ENCODE data around the gene ZC3H8. TPM values are rescaled to one million over a fixed set of nuclear protein-coding genes. Genes with fewer than 3 reads are reported as not detected.
A peak's percentile ranks its signal among the peaks of the same experiment; 100 is the strongest.
"Not testable (repeated sequence)": the region's sequence is repeated elsewhere in the genome, so short reads cannot be mapped to it uniquely, and the experiment has no call there.

ZC3H8 gene
- 1 to 10 TPM; 6.0 to 8.1 TPM for total RNA-seq
- long read RNA-seq, donor 1, partial matches to known transcripts = 2 of 6 reads
- long read RNA-seq, donor 1, other reads (novel, unspliced or antisense) = 2 of 6 reads
- long read RNA-seq, donor 2, partial matches to known transcripts = 0 of 3 reads
- long read RNA-seq, donor 2, other reads (novel, unspliced or antisense) = 2 of 3 reads

DNA sequence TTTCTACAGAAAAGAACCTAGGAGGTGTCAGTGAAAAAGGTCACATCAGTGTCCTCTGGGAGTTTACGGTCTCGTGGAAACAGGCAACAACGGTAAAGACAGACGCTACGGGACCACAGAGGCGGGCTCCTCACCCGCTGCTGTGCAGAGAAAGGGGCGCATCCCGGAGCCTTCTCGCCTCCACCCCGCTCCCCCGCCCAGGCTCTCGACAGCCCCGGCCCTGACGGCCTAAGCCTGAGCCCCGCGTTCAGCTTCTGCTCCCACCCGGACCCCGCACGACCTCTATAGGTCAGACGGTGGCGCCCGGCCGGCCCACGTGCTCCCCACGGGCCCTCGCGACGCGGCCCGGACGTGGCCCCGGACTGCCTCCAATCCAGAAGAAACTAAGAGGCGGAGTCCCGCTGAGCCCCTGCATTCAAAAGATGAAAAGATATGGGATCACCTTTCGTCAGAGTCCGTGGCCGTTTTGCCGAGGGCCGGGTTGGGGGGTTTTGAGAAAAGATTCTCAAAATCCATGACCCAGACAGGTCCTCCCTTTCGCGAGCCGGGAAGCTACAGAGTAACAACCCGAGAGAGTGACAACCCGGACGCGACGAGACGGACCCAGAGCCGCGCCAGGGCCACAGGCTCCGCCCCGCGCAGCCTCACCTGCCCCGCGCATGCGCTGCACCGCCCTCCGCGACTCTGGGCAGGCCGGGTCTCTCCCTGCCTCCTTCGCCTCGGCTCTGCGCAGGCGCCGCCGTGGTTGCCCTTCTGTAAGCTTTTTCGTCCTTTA lies at the start of gene ZC3H8:
Gene ZC3H8, minus strand, starts transcription at position 577 of the 775 bp plus-strand sequence. Its CDS starts 61 bp downstream, at position 516.
- intact Hi-C loops (cut with DNase I) = loop anchor here in 1 of 2 donors (10.0 kb wide), 1 partner anchor 110 kb away; no protein-coding TSS in a partner anchor
- peak; percentile 98 for DNase-seq (ENCODE audit: low spot score)

DNA sequence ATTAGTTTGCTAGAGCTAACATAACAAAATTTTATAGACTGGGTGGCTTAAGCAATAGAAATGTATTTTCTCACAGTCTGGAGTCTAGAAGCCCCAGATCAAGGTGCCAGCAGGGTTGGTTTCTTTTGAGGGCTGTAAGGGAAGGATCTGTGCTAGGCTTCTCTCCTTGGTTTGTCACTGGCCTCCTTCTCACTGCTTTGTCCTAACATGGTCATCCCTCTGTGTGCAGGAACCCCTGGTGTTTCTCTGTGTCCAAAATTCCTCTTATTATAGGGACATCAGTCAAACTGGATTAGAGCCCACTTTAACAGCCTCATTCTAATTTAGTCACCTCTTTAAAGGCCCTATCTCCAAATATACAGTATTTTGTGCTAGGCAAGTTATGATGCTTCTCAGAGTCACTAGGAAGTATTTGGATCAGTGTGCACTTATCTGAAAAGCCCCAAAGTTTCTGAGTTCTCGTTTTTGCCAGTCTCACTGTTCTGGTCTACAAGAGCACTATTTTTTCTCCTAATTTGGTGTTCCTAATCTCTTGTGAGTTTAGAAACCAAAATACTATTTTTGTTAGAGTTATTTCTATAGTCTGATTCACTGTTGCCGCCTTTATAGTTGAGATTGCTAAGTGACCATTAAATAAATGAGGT lies 49.6 kb upstream of the ZC3H8 start:
- no peak for DNase-seq (ENCODE audit: low spot score)
- intact Hi-C loops (cut with DNase I) = no loop called here

DNA sequence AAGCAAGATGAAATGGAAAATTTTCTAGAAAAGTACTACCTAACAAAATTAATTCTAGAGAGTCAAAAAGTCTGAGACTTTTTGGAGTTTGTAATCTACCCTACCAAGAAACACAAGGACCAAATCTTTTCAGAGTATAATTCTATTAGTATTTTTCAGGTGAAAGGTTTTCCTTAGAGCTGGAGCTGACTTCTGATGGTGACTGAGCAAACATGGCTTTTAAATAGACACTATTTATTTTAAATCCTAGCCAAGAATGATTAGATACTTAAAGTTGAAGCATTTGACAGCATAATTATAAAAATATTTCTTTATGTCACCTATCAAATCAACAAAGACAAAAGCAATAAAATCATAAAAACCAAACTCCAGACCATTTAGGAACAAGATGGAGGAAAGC lies 47.1 kb upstream of the ZC3H8 start:
- no peak for DNase-seq (ENCODE audit: low spot score)
- intact Hi-C loops (cut with DNase I) = no loop called here

DNA sequence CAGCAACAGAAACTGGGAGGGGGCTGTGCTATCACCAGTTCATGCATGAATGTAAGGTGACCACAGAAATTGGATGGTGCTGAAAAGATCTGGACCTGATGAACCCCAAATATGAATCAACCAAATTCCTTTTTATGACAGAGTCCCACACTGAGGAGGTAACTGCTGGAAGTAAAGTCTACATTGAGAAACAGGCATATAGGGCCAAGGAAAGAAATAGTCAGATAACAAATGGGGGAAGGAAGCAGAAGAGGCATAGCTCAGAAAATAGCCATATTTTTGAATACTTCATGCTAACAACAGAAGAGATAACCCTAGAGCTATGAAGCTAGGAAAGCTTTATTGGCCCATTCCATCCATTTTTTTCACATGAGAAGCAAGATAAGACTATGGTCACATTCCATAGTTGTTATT lies 46.3 kb upstream of the ZC3H8 start:
- no peak for DNase-seq (ENCODE audit: low spot score)
- intact Hi-C loops (cut with DNase I) = no loop called here

DNA sequence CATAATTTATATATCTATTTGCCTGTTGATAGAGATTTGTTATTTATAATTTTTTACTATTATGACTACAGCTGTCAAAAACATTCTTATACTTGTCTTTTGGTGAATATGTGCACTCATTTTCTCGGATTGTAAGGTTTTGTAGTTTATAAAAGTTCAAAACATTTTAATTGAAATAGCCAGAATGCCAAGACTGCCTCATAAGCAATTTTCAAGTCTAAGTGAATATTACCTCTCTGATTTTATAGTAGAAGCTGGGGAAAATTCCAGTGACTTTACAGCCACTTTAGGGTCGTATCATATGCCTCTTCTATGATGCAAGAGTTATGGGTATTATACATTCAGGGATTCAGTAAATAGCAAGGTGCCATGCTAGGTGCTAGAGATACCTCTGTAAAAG lies 41.6 kb upstream of the ZC3H8 start:
- DNase-seq (ENCODE audit: low spot score) = no peak
- intact Hi-C loops (cut with DNase I) = no loop called here

DNA sequence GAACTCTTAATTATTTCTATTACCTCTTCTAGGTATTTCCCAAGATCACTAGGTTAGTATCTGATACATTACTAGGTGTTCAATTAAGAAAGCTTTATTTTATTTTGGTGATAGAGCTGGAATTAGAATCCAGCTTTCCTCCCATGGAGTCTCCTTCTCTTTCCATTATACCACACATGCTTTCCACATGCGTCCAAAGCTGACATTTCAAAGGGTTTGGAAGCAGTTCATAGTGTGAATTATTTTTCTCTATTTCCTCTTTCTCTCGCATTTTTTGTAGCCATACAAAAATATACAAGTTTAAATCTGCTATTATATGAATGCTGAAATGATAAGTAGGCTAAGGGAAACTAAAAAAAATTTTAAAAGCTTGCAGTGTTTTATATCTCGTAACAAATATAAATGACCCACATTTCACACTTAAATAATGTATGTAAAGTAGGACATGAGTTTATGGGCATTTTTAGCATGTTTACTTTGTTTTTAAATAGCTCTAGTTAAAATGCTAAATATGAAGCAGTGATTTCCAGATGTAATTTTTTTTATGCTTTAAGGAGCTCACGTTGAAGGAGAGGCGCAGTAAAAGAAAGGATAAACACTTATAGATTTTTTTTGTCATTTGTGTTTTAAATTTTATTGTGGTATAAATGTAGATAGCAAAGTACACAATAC lies 40.7 kb upstream of the ZC3H8 start:
- intact Hi-C loops (cut with DNase I) = no loop called here
- DNase-seq (ENCODE audit: low spot score) = no peak

DNA sequence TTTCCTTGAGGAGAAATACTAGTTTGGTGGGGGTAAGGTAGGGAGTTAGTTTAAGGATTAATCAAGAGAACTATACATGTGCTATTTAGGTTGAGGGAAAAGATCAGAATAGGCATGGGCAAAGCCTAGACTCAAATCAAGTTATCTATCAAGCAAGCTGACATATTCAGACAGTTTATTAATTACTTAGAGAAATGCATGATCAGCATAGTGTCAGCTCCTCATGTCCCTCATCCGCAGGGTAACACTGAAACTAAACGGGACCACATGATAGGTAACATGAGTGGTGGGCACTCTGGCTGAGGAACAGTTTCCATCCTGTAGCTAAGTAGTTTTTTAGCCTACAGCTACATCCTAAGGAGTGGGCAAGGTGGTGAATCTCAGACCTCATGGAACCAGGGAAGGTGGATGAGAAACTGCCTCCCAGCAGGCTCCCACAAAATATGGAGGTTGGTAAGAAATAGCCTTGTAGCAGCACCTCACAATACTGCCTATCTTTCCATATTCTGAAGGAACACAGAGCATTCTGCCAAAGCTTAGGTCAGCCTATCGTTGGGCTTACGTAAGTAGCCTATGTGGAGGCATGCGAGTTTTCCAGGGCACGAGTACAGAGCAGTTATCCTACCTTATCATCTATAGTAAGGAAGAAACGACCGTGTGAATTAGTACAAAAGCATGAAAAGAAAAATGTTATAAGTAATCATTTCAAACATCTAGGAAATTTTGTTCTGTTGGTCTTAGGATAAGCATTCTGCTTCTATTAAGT lies 39.0 kb upstream of the ZC3H8 start:
- no peak for DNase-seq (ENCODE audit: low spot score)
- intact Hi-C loops (cut with DNase I) = no loop called here

DNA sequence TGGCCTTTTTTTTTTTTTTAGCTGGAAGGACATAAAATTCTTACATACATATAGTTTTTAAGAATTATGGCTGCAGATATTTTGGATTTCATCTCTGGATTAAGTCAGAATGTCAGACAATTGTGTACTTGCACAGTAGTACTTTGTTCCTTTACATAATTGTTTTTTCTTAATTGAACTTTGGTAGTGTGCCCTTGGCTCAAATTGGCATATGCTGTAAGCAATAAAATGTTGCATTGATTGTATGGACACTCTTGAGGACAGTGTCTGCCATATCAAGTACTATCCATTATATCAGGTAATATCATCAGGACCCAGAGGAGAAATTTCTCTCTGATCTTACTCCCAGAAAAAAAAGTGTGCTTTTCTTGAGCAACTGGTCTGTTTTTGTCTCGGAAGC lies 35.8 kb upstream of the ZC3H8 start:
- no peak for DNase-seq (ENCODE audit: low spot score)
- intact Hi-C loops (cut with DNase I) = no loop called here

DNA sequence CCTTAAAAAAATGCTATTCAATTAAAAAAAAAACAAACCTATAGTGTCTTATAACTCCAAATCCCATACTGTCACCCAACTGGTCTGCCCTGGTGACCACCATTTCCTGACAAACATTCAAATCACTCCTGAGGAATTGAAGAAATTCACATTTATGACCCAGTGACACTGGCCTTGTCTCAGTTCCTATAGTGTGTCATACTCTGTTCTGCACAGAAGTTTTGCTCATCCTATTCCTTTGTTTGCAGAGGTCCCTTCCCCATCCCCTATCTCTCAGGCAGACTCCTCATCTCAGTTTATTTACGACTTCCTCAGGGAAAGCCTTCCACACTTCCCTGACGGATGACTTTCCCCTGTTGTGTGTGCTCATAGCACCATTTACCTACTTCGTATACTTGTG lies 35.2 kb upstream of the ZC3H8 start:
- no peak for DNase-seq (ENCODE audit: low spot score)
- intact Hi-C loops (cut with DNase I) = no loop called here

DNA sequence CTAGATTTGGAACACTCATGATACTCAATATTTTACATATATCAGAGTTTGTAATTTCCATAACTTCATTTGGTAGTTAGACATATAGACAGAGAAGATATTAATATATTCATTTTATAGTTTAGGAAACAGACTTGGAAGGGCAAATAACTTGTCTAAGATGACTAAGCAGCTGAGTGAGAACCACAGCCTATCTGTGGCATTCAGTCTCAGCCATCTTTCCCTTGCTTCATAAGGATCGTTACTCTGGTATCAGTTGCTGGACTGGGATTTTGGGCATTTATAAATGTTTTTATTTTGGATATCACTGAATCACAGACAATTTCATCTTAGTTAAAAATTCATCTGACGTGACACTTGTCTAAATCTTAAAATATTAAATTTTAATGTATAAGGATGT lies 28.7 kb upstream of the ZC3H8 start:
- intact Hi-C loops (cut with DNase I); DNase-seq (ENCODE audit: low spot score): not testable (repeated sequence)

DNA sequence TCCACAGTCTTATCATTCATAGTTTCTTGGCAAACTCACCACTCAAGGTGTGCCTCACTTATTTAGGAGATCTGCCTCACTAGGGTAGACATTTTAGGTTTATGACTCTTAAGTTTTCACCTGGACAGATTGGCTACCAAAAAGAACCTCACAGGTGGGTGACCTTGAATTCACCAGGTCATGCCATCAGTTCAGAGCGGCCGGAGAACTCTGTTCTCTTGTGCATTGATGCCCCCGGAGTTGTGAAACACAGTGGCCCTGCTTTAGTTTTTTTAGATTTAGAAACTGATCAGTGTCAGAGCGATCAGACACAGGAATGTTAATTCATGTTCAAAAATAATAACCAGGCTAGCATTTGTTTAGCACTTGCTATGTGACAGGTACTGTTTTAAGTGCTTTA lies 27.2 kb upstream of the ZC3H8 start:
- DNase-seq (ENCODE audit: low spot score); intact Hi-C loops (cut with DNase I): not testable (repeated sequence)

DNA sequence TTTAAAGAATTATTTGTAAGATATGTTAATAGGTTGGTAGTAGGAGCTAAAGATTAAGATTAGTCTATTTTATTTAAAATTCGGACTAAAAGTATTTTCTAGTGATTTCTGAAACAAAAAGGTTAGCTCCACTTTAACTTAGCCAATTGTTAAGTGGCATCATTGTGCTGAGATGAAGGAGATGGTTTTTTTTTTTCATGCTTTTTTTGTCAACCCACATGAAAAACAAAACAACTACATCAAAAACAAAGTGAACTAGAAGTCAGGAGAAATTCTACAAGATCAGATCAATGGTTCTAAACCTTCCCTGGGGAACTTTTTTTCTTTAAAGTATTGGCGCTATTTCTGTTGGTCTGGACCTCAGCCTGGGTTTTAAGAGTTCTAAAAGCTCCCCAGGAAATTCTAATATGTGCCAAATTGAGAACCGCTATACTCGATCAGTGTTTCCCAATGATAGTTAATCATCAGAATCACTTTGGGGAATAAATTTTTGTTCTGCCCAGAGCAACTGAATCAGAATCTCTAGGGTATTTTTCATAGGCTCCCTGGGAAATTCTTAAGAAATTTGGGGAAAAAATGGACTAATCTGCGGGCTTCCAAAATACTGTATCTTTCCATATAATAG lies 22.9 kb upstream of the ZC3H8 start:
- DNase-seq (ENCODE audit: low spot score) = no peak
- intact Hi-C loops (cut with DNase I) = no loop called here

DNA sequence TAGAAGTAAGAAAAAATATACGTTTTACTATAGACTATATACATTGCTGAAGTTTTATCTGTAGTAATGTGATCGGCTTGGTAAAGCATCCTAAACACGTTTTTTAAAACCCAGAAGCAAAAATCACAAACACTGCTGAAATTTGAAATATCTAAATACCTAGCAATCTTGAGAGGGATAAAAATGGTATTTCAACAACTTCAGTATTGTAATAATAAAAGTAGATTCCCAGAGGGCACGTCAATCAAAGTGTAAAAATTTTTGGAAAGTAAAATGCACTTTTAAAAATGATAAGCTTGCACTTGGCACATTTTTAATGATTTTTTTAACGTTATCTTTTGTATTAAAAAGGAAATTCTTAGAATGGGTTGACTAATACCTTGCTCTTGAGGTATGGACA lies 22.1 kb upstream of the ZC3H8 start:
- no peak for DNase-seq (ENCODE audit: low spot score)
- intact Hi-C loops (cut with DNase I) = no loop called here

DNA sequence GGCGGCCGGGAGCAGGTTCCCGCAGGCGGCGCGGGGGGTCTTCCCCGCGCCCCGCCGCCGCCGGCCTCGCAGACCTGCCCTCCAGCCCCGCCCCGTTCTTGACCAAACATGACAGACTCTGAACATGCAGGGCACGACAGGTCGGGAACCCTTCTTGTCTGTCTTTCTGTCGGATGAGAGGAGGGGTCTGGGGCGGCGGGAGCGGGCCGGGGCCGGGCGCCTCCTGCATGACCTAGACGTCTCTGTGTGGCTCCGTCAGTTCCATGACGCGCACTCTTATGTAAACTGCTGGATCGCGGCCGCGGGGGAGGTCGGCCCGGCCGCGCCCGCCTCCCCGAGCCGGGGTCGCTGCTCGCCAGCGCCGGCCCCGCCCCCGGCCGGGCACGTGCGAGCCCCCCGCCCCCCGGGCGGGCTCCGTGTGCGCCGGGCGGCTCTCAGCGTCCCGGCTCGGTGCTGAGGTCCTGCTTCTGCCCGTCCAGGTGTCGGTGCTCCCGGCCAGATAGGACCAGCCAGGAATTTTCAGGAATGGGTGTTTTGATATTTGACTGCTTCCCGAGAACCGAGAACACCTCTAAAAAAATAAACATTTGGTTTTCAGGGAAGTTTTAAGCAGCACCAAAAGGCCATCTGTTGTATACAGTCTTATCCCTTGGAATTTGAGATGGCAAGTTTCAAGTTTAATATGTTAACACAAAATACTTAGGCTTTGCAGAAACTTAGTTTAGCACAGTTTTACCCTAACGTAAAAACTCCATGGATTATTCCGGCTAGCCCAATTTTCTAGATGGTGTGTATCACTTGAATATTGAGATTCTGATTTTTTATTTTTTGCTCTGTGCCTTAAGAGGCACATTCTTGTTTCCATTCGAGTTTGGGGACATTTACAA lies 21.3 kb upstream of the ZC3H8 start:
- intact Hi-C loops (cut with DNase I) = no loop called here
- DNase-seq (ENCODE audit: low spot score) = peak; percentile 97

DNA sequence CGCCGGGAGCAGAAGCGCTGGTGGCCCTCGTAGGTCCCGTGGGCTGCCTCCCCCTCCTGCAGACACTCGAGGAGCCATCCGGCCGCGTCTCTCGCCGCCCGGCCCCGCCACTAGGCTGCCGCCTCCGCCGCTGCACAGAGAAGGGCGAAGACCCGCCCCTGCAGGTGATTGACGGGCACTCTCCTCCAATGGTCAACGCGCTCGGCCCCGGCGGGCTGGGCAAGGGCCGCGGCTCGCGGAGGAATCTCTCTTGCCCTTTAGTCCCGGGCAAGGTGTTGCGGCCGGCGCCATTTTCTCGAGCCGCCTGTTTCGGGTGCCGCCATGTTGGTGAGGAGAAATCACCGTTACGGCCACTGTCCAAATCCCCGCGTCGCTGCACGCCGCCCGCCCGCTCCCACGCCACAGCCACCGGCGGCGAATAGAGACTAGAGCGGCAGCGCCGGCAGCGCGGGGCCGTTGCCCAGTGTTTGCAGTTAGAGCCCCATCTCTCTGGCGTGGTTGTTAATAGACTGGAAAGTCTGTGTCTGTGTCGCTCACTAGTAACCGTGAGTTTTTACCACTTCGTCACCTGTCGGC lies 20.6 kb upstream of the ZC3H8 start, which contains the start of gene ZC3H6:
Gene ZC3H6, plus strand, starts transcription at position 287 of the 576 bp plus-strand sequence. CDS start 398 bp downstream, outside the sequence.
- DNase-seq (ENCODE audit: low spot score) = peak; percentile 100
- intact Hi-C loops (cut with DNase I) = no loop called here

DNA sequence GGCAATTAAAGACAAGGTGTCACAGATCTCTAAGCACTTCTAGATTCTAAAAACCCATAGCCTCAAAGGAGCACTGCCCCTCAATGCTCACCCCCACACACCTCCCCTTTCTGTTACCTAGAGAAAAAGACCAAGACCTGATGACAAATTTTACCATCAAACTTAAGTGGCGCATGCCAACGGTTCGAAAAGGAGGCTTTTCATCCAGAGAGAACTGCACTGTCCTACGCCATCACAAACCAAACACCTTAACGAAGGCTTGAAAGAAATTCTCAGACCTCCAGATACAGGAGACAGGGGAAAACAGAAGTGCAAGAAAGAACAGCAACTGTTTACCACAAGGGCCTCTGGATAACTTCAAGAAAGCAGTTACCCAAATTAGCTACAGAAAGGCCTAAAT lies 18.5 kb upstream of the ZC3H8 start:
- DNase-seq (ENCODE audit: low spot score) = no peak
- intact Hi-C loops (cut with DNase I) = no loop called here

DNA sequence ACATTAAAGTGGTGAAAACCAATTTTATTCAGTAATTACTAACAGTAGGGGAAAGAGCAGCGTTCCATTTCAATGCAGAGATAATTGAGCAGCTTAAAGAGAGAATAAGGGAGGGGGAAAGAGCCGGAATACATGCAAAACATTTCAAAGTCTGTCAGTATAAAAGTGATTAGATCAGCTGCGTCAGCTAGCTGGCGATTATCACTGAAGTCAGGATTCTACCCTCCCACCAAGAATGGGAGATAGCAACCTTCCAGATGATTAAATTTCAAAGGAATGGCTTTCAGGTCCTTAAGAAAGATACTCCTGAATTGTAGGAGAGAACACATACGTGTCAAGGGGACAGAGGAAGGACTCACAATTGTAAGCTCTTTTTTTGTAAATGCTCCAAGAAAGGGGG lies 17.8 kb upstream of the ZC3H8 start:
- DNase-seq (ENCODE audit: low spot score) = no peak
- intact Hi-C loops (cut with DNase I) = no loop called here
